ENCODE data around the gene EMILIN3. TPM values are rescaled to one million over a fixed set of nuclear protein-coding genes. Genes with fewer than 3 reads are reported as not detected.
A peak's percentile ranks its signal among the peaks of the same experiment; 100 is the strongest.

Gene EMILIN3
- total RNA-seq, 2 donors from 2014 or later, result 0.44 to 3.4 TPM

GRCh38 chr20:41394081-41394480 is 27.5 kb upstream of the EMILIN3 start:
- DNase-seq, result no peak
- intact Hi-C loops (cut with DNase I), result no loop called here
- no peak for ATAC-seq

- no peak for ATAC-seq
- intact Hi-C loops (cut with DNase I), result no loop called here
- no peak for DNase-seq
Measured at GRCh38 chr20:41393705-41394066, 27.1 kb upstream of the EMILIN3 start.

DNA sequence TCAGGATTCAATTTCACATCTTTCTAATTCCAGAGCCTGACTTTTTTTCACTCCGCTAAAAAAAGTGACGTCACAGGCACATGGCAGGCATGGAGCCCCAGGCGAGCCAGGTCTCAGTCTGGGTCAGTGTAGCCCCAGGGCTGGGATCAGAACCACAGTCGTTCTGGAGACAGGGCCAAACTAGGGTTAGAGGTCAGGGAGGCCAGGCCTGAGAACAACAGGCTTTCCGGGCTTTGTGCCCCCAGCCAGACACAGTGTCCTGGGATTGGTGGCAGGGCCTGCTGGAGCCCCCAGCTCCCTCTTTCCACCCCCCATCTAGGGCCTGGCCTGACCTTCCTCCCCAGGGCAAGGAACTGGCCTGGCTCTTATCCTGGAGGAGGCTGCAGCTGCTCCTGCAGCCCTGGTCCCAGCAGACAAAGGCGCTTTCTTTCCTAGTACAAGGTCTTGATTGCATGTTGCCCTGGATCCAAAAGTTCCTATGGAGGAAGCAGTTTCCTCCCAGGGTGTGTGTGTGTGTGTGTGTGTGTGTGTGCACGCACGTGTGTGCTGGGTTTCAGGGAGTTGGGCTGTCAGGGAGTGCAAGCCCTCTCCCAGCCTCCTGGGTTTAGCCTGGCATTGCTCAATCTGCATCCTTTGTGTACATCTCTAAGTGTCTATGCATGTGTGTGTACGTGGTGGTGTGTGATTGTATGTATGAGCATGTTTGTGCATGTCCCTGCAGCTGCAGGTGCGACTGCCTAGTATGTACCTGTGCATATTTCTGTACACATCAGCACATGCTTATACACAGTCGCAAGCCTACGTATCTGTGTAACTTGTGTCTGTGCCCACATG is 26.5 kb upstream of the EMILIN3 start:
- ATAC-seq (peak; percentile 84 to 91), DNase-seq (peak; percentile 62)
- intact Hi-C loops (cut with DNase I), result no loop called here

DNA sequence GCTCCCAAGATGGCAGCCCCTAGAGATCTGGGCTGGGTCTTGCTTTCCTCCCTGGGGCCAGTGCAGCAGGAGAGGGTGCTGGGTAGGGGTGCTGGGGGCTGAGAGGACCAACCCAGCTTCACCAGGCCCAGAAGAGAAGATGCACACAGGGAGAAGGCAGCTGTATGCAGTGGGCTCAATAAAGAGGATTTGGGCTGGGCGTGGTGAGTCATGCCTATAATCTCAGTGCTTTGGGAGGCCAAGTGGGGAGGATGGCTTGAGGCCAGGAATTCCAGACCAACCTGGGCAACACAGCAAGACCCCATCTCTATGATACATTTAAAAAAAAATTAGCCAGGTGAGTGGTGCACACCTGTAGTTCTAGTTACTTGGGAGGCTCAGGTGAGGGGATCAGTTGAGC is 25.7 kb upstream of the EMILIN3 start:
- DNase-seq, result no peak
- intact Hi-C loops (cut with DNase I), result no loop called here

GRCh38 chr20:41391587-41392001 is 25.0 kb upstream of the EMILIN3 start:
- intact Hi-C loops (cut with DNase I), result no loop called here
- DNase-seq (no peak), ATAC-seq (no peak)

More for the DNA sequence above, 25.7 kb upstream of the EMILIN3 start:
- ATAC-seq, result peak in 1 of 2 donors; percentile 5

DNA sequence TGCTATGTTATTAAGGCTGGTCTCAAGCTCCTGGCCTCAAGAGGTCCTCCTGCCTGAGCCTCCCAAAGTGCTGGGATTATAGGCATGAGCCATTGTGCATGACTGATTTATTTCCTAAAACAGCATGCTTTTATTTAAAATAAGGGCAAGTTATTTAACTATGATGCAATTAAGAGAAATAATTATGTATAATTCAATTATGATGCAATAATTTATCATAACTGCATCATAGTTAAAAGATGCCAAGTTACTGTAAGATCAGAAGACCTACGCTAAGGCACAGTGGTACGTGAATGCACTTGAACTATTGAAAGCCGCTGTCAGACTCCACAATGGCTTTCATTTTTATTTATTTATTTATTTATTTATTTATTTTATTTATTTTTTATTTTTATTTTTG is 24.3 kb upstream of the EMILIN3 start:
- no peak for ATAC-seq
- DNase-seq, result no peak
- intact Hi-C loops (cut with DNase I), result no loop called here

- ATAC-seq (peak; percentile 21 to 31), DNase-seq (no peak)
- intact Hi-C loops (cut with DNase I), result no loop called here
Measured at GRCh38 chr20:41387444-41387851, 20.8 kb upstream of the EMILIN3 start.

DNA sequence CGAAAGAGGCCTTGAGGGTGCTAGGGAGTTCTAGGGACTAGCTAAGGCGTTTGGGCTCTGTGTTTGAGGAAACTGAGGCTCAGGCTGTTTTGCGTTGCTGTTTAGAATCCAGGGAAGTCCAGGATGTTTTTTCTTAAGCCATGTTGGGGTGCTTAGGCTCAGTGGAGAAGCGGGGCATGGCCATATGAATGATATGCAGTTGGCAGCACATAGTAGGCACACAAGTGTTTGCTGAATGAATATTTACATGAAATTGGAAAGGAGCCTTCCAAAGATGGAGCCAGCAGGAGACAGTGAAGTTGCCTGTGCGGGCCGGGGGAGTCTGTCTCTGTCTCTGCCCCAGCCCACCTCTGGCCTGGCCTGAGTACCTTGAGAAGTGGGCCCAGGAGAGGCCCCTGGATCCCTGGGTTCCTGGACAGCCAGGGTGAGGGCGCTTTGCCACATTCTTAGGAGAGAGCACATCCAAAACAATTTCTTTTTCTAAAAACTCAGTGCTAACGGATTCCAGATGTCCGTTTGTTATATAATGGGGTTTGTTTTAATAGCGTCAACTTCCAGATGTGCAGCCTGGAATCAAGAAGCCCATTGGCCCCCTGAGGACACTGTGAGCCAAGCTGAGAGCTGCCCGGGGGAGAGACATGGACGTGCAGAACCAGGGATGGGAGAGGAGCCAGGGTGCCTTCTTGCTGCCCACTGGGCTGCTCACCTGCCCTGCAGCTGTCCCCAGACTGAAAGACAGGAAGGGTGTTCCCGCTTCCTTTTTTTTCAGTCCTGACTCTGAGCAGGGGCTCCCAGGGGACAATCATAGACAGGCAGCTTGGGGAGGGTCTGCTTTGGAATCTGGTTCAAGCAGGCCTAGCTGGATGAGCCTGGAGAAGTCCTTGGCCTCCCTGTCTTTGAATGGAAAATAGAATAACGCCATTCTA is 20.1 kb upstream of the EMILIN3 start:
- intact Hi-C loops (cut with DNase I), result no loop called here
- ATAC-seq (peak; percentile 80 to 82), DNase-seq (no peak)

DNA sequence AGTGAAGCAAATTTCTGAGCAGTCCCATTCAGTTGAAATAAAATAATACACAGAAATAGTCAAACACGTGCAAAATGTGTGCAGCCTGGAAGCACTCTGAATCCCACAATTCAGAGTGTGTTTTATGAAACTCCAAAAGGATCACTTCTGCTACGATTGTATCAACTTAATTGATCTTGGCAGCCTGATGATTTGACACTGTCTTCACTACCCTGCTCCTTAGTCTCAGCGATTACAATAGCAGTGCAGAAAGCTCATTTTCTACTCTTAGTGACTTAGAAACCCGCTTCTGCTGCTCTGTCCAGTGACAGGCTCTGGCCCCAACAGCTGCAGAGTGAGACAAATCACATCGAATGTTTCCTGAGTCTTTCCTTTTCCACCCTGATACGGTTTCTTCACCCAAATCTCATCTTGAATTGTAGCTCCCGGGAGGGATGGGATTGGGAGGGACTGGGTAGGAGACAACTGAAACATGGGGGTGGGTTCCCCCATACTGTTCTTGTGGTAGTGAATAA is 16.2 kb upstream of the EMILIN3 start:
- ATAC-seq, result no peak
- no peak for DNase-seq
- intact Hi-C loops (cut with DNase I), result no loop called here

GRCh38 chr20:41380551-41381193 is 14.1 kb upstream of the EMILIN3 start:
- ATAC-seq (no peak), DNase-seq (no peak)
- intact Hi-C loops (cut with DNase I), result no loop called here

DNA sequence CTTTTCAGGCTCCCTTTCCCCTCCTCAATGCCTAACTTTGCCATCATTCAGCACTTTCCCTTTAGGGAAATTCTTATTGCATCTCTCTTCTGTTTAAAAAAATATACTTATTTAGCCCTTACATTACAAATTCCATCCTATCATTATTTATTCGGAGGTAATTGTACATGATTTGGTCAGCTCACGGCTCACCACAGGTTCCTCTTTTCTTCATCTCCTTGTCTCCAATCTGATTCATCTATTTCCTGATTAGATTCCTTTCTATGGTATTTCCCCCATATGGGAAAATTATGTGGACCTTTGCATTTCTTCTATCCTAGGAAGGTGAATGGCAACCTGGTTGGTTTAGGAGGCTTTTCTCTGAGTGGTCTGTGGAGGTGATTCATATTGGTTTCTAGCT is 12.9 kb upstream of the EMILIN3 start:
- no peak for DNase-seq
- ATAC-seq, result no peak
- intact Hi-C loops (cut with DNase I), result no loop called here

- no peak for ATAC-seq
- intact Hi-C loops (cut with DNase I), result no loop called here
- DNase-seq, result no peak
Measured at GRCh38 chr20:41377275-41377674, 10.7 kb upstream of the EMILIN3 start.

GRCh38 chr20:41376349-41376748 is 9.7 kb upstream of the EMILIN3 start:
- intact Hi-C loops (cut with DNase I), result no loop called here
- ATAC-seq (no peak), DNase-seq (no peak)

- no peak for ATAC-seq
- intact Hi-C loops (cut with DNase I), result no loop called here
- no peak for DNase-seq
Measured at GRCh38 chr20:41375846-41376245, 9.2 kb upstream of the EMILIN3 start.

DNA sequence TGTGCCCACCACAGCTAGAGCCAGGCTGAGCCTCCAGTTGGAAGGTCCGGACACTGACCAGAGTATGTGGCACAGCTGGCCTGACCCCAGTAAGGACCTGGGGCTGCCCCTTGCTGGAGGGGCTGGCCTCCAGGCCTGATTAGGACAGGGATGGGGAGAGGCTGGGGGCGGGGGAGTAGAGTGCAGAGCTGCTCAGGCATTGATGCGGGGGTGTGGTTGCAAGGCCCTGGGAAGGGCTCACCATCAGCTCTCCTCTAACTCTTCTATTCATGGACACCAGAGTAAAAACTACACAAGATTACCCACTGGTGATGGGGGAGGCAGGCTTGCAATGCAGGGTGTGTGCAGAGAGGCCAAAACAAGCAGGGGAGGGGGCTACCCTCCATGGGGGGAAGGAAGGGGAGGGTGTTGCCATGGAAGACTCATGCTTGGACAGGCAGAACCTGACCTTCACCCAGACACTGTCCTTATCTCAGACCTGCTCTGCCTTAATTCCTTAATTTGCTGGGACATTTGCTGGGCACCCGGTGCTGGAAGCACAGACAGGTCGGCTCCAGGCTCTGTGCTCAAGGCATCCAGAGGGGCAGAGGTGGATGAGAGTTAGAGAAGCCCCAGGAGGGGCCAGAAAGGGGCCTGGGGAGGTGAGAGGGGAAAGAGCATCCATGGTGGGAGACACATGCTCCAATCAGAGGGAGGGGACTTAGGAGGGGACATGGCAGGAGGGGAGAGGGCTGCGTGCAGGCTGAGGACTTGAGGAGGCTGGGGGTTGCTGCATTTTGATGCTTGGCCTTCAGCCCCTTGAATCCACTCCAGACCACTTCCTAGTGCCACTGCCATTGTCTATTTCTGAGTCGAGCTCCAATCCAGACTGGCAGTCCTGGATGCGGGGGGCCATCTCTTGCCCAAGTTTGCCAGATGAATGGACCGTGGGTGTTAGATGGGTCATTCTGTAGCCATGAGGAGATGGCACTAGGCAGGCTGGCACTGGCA is 7.6 kb upstream of the EMILIN3 start:
- no peak for ATAC-seq
- no peak for DNase-seq
- intact Hi-C loops (cut with DNase I), result no loop called here

DNA sequence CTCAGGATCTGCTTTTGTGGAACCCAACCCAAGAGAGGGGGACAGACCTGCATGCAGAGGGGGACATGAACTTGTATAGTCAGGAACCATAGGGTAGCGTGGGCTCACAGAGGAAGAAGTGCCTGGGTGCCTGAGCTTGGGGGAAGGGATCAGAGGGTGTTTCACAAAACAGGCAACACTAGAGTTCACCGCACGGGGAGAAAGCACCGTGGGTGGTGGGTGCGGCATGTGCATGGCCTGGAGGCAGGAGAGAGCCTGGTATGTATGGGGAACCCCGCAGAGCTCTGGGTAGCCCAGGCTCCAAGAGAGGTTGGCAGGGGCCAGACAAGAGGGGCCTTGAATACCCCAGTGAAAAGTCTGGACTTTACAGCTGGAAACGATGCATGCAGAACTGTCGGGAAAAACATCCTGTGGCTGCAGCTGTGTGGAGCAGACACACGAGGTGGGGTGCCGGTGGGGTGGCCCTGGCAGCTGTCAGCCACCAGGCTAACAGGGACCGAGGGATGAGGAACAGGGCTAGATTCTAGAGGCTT is 6.7 kb upstream of the EMILIN3 start:
- DNase-seq (no peak), ATAC-seq (no peak)
- intact Hi-C loops (cut with DNase I), result no loop called here

DNA sequence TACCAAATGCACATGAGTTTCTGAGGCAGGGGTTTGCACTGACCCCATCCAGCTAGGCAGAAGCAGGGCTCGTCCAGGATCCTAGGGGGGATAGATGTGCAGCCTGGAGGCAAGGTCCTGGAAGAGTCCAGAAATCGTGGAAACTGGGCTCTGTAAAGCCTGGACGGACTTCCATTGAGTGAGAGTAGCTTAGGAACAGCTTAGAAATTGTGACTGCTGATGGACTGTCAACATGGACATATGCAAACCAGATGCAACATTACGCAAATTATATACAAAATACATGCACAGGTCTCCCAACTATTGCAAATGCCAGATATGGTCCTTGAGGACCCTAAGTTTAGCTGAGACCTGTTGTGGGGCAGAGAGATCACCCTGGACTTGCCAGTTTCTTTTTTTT is 4.8 kb upstream of the EMILIN3 start:
- DNase-seq (no peak), ATAC-seq (no peak)
- intact Hi-C loops (cut with DNase I), result no loop called here

- no peak for ATAC-seq
- DNase-seq, result no peak
- intact Hi-C loops (cut with DNase I), result no loop called here
Measured at GRCh38 chr20:41370176-41370575, 3.6 kb upstream of the EMILIN3 start.

All from left cardiac atrium (tissue), 4 donors.